Chondrocyte (in vitro differentiated cells): ENCODE measurements around the gene NTSR1. TPM values are rescaled to one million over a fixed set of nuclear protein-coding genes. Genes with fewer than 3 reads are reported as not detected.
"Not testable (repeated sequence)": the region's sequence is repeated elsewhere in the genome, so short reads cannot be mapped to it uniquely, and the experiment has no call there.

Experiments
- DNase-seq: peaks from one replicate; pipeline ENCODE4 v3.0.0; 2021; ENCODE audit warnings: mixed read lengths, low spot score
- H3K27ac Mint-ChIP-seq: one replicate; pipeline ENCODE4 v1.8.0; 2021; ENCODE audit warnings: mild to moderate bottlenecking, moderate library complexity, mixed read lengths; ENCODE audit not compliant: unreplicated experiment
- H3K27me3 Mint-ChIP-seq: 2 replicates; pipeline ENCODE4 v1.8.0; 2021; ENCODE audit warnings: low read depth, mixed read lengths
- H3K36me3 Mint-ChIP-seq: 2 replicates; pipeline ENCODE4 v1.8.0; 2021; ENCODE audit warnings: low read depth, mixed read lengths
- H3K4me1 Mint-ChIP-seq: 2 replicates; pipeline ENCODE4 v1.8.0; 2021; ENCODE audit warnings: low read depth, mild to moderate bottlenecking, mixed read lengths
- H3K4me3 Mint-ChIP-seq: one replicate; pipeline ENCODE4 v1.8.0; 2021; ENCODE audit warnings: mild to moderate bottlenecking, moderate library complexity, mixed read lengths; ENCODE audit not compliant: unreplicated experiment
- H3K9me3 Mint-ChIP-seq: 2 replicates; pipeline ENCODE4 v1.8.0; 2021; ENCODE audit warnings: low read depth, mixed read lengths
- CTCF ChIP-seq: fragments of 200-600 bp; sonication (generic); IDR thresholded peaks from 2 replicates; pipeline ENCODE4 v1.5.0; 2021; ENCODE audit warnings: antibody characterized with exemption, mild to moderate bottlenecking, moderate library complexity
- total RNA-seq: library from RNA; stranded (reverse); gene quantifications from 3 replicates; pipeline ENCODE4 v1.2.1, GENCODE V29; 2021

Gene NTSR1
- total RNA-seq, 1 donor from 2014 or later = not detected

DNA sequence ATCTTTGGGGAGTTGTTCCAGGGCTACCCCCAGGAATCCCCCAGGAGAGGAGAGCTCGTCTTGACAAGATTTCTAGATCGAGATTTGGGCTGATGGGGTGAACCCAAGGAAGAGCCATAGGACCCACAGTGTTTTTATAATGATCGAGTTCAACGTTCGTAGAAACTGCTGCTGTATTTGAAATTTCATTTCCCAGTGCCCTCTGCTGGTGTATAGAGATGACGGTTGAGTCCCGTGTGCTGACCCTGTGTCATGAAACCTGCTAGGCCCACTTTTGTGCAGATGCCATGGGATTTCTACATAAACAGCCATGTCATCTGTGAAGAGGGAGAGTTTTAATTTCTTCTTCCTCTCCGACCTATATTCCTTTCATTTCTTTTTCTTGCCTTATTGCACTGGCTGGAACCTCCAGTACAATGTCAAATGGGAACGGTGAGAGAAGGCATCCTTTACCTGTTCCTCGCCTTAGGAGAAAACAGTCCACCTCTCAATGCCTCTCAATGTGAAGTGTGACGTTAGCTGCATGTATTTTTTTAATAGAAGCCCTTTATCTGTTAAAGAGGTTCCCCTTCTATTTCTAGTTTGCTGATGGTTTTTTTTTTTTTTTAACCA, 28.6 kb upstream of the NTSR1 start:
- TF ChIP-seq CTCF = no peak
- no peak for DNase-seq
- Mint-ChIP-seq H3K27me3 (peaks cover 41% of the 10 kb centered on the region), H3K4me1 (no peaks in the 10 kb centered on the region), H3K4me3 (no peak overlapping the region), H3K27ac (no peak overlapping the region), H3K36me3 (peaks cover 10% of the 10 kb centered on the region), H3K9me3 (peaks cover 13% of the 10 kb centered on the region)

- Mint-ChIP-seq H3K36me3 (peaks cover 10% of the 10 kb centered on the region), H3K9me3 (peaks cover 13% of the 10 kb centered on the region)
Observed at GRCh38 chr20:62682912-62683517, 25.6 kb upstream of the NTSR1 start.

DNA sequence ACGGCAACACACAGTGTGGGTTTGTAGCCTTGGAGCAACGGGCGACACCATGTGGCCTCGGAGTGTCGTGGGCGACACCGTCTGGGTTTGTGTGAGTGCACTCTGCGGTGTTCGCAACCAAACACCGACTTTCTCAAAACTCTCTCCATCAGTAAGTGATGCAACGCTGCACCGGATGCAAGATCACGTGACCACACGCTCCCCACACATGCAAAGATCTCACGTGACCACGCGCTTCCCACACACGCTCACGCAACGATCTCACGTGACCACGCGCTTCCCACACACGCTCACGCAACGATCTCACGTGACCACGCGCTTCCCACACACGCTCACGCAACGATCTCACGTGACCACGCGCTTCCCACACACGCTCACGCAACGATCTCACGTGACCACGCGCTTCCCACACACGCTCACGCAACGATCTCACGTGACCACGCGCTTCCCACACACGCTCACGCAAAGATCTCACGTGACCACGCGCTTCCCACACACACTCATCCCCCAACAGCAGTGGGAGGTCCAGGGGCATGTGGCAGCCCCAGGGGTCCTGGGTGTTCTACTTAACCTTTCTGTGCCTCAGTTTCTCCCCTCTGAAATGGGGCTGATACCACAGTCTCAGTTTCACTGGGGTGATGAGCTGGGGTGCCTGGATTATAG, 24.8 kb upstream of the NTSR1 start:
- not testable (repeated sequence) for DNase-seq, H3K4me1 Mint-ChIP-seq, H3K4me3 Mint-ChIP-seq, H3K36me3 Mint-ChIP-seq, H3K27ac Mint-ChIP-seq
- Mint-ChIP-seq H3K9me3 (peaks cover 13% of the 10 kb centered on the region), H3K27me3 (peaks cover 34% of the 10 kb centered on the region)

More at GRCh38 chr20:62682912-62683517, 25.6 kb upstream of the NTSR1 start:
- Mint-ChIP-seq H3K27me3 (peaks cover 40% of the 10 kb centered on the region), H3K27ac (no peak overlapping the region), H3K4me3 (no peak overlapping the region), H3K4me1 (peaks cover 4% of the 10 kb centered on the region)
- TF ChIP-seq CTCF = no peak
- no peak for DNase-seq

DNA sequence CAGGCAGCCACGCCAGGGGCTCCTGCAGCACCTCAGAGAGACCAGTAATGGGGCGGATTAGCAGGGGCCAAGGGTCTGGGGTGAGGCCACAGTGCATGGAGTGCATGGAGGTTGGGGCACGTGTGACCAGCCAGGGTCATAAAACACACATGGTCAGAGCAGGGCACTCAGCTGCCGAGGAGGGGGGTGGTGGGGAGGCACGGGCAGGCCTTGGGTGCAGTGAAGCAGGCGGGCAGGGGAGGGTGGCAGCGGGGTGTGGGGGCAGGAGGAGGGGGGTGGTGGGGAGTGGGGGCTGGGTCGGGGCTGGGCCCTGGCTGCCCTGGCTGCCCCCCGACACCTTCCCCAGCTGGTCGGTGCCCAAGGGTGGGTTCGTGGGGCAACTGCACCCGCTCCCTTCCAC, 23.7 kb upstream of the NTSR1 start:
- Mint-ChIP-seq H3K9me3 (peaks cover 9% of the 10 kb centered on the region), H3K4me1 (peaks cover 9% of the 10 kb centered on the region), H3K27me3 (peaks cover 30% of the 10 kb centered on the region), H3K4me3 (no peak overlapping the region), H3K36me3 (peaks cover 8% of the 10 kb centered on the region), H3K27ac (no peak overlapping the region)
- no peak for DNase-seq
- TF ChIP-seq CTCF = no peak

DNA sequence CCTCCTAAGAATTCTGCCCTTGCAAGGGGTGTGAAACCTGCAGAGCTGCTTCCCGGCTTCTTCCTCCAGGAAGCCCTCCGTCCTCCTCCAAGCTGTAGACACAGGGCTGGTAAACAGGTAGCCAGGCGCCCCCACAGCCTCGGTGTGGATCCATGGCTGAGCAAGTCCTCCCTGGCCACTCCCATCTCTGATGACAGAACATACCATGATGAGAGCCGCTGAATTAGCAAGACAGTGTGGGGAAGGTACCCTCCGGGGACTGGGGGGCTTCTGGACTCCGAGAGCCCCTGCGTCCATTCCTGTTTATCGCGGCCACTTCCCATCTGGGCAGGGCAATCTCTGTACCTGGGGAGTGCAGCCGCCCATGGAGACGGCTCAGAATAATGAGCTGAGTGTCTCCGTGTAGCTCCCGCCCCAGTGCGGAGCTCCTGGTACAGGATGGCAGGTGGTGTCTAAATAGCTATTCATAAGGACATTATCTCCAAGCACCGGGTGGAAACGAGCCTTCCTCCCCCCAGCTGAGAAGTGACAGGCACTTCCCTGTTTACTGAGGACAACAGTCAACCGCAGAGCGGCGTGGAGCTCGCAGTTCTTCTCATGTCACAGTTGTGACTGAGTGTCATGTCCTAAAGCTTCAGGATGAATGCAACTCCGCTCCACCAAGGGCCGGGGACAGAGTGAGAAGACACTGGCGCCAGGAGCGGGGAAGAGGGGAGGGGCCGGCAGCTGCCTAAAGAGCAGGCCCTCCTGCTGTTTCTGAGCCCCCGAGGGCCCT, 22.7 kb upstream of the NTSR1 start:
- no peak for TF ChIP-seq CTCF
- Mint-ChIP-seq H3K4me1 (peaks cover 9% of the 10 kb centered on the region), H3K27me3 (peaks cover 25% of the 10 kb centered on the region), H3K36me3 (peaks cover 2% of the 10 kb centered on the region), H3K4me3 (no peak overlapping the region), H3K9me3 (no peaks in the 10 kb centered on the region), H3K27ac (no peak overlapping the region)
- DNase-seq = no peak
